Upper lobe of right lung (tissue), 1 donor: Measurements from ENCODE around the gene ACER3. TPM values are rescaled to one million over a fixed set of nuclear protein-coding genes. Genes with fewer than 3 reads are reported as not detected.

ENCODE experiments used
- ATAC-seq: fragments of 200-7000 bp; cut with Tn5 transposase; one replicate; pipeline ENCODE4 v1.9.1; 2020; ENCODE audit warnings: mild to moderate bottlenecking, moderate library complexity
- DNase-seq: peaks from one replicate; pipeline ENCODE4 v3.0.0-alpha.2; 2020
- H3K27ac ChIP-seq: fragments of 200-600 bp; one replicate; pipeline ENCODE4 v1.8.0; 2022
- H3K27me3 ChIP-seq: fragments of 200-600 bp; one replicate; pipeline ENCODE4 v1.8.0; 2022; ENCODE audit warnings: mild to moderate bottlenecking
- H3K36me3 ChIP-seq: fragments of 200-600 bp; one replicate; pipeline ENCODE4 v1.8.0; 2022
- H3K4me1 ChIP-seq: fragments of 200-600 bp; one replicate; pipeline ENCODE4 v1.8.0; 2022
- H3K4me3 ChIP-seq: fragments of 200-600 bp; one replicate; pipeline ENCODE4 v1.8.0; 2022; ENCODE audit warnings: mild to moderate bottlenecking
- H3K9me3 ChIP-seq: fragments of 200-600 bp; one replicate; pipeline ENCODE4 v1.8.0; 2022
- intact Hi-C: fragments of 100-400 bp; cut with DNase I; formaldehyde crosslinking; loops from one replicate; pipeline ENCODE4 v1.11.0; 2022
- total RNA-seq: library from RNA; stranded (reverse); fragmentation: NEBNext Ultra II Directional; extraction: Animal tissue kit (Norgen Biotek cat#: 25700); gene quantifications from one replicate; pipeline ENCODE4 v1.2.1, GENCODE V29; 2021
- TF ChIP-seq, protein P1 (sequence below): fragments of 200-600 bp; IDR thresholded peaks from one replicate; pipeline ENCODE4 v1.8.0; 2022; ENCODE audit warnings: antibody characterized with exemption
- donor health status: DM: no; HTN: yes; CAD: no; lungs with severe emphysema.

The ACER3 gene
- total RNA-seq, 1 donor from 2014 or later: 42.2 TPM

DNA sequence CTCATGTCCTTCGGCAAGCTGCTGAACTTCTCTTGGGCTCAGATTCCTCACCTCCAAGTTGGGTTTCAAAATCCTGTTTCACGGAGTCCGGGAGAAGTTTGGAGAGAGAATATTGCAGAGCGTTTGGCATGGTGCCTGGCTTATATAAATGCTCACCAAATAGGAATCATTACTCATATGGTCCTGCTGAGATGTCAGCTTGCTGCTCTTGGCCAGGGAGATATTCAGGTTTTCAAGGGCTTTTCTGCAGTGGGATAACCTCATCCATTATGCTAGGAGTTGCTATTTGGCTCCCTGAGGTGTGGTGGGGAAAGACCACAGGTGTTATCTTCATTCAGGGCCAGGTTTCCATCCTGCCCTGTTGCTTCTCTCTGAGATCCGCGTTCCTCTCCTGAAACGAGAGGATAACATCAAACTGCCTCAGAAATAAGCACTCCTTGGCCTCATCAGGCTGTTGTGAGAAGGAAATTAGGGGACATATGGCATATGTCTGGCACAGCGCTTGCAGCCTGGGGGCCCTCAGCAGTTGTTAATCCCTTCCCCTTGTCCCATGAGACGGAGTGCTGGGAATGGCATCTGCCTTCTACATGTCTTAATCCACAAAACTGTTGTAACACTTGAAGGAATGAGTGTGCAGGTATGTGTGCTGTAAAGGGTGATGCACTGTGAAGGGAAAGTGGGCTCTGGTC is 29.9 kb upstream of the ACER3 start:
- TF ChIP-seq, protein P1, sequence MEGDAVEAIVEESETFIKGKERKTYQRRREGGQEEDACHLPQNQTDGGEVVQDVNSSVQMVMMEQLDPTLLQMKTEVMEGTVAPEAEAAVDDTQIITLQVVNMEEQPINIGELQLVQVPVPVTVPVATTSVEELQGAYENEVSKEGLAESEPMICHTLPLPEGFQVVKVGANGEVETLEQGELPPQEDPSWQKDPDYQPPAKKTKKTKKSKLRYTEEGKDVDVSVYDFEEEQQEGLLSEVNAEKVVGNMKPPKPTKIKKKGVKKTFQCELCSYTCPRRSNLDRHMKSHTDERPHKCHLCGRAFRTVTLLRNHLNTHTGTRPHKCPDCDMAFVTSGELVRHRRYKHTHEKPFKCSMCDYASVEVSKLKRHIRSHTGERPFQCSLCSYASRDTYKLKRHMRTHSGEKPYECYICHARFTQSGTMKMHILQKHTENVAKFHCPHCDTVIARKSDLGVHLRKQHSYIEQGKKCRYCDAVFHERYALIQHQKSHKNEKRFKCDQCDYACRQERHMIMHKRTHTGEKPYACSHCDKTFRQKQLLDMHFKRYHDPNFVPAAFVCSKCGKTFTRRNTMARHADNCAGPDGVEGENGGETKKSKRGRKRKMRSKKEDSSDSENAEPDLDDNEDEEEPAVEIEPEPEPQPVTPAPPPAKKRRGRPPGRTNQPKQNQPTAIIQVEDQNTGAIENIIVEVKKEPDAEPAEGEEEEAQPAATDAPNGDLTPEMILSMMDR: no peak
- ATAC-seq (no peak), DNase-seq (no peak)
- no peak overlapping the region for H3K27ac ChIP-seq
- intact Hi-C loops: no loop called here
- H3K27me3 ChIP-seq: no peaks in the 10 kb centered on the region
- no peaks in the 10 kb centered on the region for H3K9me3 ChIP-seq
- H3K4me1 ChIP-seq: peaks cover 29% of the 10 kb centered on the region
- no peaks in the 10 kb centered on the region for H3K36me3 ChIP-seq
- no peak overlapping the region for H3K4me3 ChIP-seq

DNA sequence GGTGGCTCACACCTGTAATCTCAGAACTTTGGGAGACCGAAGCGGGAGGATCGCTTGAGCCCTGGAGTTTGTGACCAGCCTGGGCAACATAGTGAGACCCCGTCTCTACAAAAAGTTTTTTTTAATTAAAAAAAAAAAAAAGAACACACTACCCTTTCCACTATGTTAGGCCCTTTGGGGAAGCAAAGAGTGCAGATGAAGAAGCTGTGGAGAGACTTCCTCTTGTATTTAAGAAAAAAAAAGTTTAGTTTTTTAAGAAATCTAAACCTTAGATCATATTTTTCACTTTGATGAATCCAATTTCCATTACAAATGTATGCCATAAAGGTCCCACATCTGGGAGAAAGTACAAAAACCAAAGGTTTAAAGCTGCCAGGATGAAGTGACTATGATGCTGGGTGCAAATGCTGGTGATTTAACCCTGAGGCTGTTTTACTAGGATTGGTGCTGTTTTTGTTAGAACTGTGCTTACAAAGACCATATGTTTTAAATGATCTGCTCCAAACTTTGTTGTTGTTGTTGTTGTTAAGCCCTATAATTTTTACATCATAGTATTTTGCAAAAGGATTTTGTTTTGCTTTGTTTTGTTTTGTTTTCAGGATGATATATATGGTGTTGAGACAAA is 28.9 kb upstream of the ACER3 start:
- H3K27ac ChIP-seq: no peak overlapping the region
- no peak for DNase-seq
- H3K27me3 ChIP-seq: no peaks in the 10 kb centered on the region
- ATAC-seq: no peak
- TF ChIP-seq, protein P1: no peak
- intact Hi-C loops: no loop called here
- H3K36me3 ChIP-seq: no peaks in the 10 kb centered on the region
- peaks cover 38% of the 10 kb centered on the region for H3K4me1 ChIP-seq
- H3K9me3 ChIP-seq: no peaks in the 10 kb centered on the region
- H3K4me3 ChIP-seq: no peak overlapping the region

DNA sequence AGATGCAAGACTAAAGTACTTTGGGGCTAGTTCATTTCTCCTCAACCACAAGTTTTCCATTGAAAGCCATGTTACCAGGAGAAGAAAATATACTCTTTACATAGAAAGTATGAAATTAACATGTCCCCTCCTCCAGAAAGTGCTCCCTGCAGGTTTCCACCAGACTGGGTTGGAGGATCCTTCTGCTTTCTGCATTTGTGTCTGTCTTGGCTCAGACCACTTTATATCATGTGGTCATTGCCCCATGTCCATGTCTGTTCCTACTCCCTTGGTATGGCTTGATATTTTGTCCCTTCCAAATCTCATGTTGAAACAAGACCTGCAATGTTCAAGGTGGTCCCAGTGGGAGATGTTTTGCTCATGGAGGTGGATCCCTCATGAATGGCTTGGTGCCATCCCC is 28.4 kb upstream of the ACER3 start:
- intact Hi-C loops: no loop called here
- no peak overlapping the region for H3K27ac ChIP-seq
- TF ChIP-seq, protein P1: no peak
- peaks cover 41% of the 10 kb centered on the region for H3K4me1 ChIP-seq
- H3K9me3 ChIP-seq: no peaks in the 10 kb centered on the region
- ATAC-seq (peak; percentile 59), DNase-seq (no peak)
- no peaks in the 10 kb centered on the region for H3K27me3 ChIP-seq
- no peaks in the 10 kb centered on the region for H3K36me3 ChIP-seq
- H3K4me3 ChIP-seq: no peak overlapping the region

DNA sequence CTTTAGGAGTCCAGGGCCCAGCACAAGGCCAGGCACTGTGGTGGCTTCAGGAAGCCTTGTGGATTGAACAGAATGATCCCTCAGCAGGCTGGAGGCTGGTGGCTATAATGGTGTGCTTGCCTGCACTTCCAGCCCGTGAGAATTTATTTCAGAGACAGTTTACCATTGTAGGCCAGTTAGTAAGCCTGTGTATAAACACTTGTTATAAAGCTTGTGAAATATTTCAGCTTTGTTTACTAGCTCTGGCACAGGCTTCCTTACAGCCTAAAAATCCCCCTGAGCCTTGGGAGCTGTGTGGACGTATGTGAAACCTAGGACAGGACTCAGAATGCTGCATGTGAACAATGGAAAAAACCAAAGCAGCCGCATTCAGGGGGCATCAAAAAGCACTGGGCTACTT is 26.6 kb upstream of the ACER3 start:
- ATAC-seq: no peak
- peak overlapping the region; percentile 36 for H3K27ac ChIP-seq
- intact Hi-C loops: no loop called here
- no peaks in the 10 kb centered on the region for H3K27me3 ChIP-seq
- TF ChIP-seq, protein P1: no peak
- no peak for DNase-seq
- H3K9me3 ChIP-seq: no peaks in the 10 kb centered on the region
- H3K4me1 ChIP-seq: peaks cover 46% of the 10 kb centered on the region
- H3K4me3 ChIP-seq: no peak overlapping the region
- no peaks in the 10 kb centered on the region for H3K36me3 ChIP-seq

DNA sequence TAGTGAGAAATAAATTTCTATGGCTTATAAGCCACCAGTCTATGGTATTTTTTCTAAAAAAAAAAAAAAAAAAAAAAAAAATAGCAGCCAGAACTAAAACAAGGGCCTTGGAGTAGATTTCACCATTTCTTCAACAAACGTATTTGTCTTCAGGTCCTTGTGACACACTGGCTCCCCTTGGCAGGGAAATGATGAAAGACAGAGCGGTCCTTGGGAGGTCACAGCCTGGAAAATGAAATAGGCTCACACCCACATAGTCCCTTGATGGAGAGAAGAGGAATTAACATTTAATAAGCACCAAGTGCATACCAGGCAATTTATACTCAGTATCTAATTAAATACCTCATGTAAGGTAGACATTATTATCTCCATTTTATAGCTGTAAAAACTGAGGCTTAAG is 25.7 kb upstream of the ACER3 start:
- ATAC-seq (peak; percentile 35), DNase-seq (no peak)
- Histone ChIP-seq H3K4me1 (peaks cover 46% of the 10 kb centered on the region), H3K4me3 (no peak overlapping the region), H3K27me3 (no peaks in the 10 kb centered on the region), H3K36me3 (no peaks in the 10 kb centered on the region), H3K27ac (no peak overlapping the region), H3K9me3 (no peaks in the 10 kb centered on the region)
- TF ChIP-seq, protein P1: no peak
- intact Hi-C loops: no loop called here
